GM12875 (cell line): ENCODE results near the gene TJAP1.
A peak's percentile ranks its signal among the peaks of the same experiment; 100 is the strongest.
"Not testable (repeated sequence)": the region's sequence is repeated elsewhere in the genome, so short reads cannot be mapped to it uniquely, and the experiment has no call there.

Experiments
- H3K4me3 ChIP-seq: one replicate; pipeline ENCODE4 v1.5.1; 2011; ENCODE audit warnings: low read depth, low read length, control low read depth
- CTCF ChIP-seq: IDR thresholded peaks from 2 replicates; pipeline ENCODE4 v1.5.1; 2011; ENCODE audit warnings: low read depth, mild to moderate bottlenecking, control low read depth, inconsistent platforms, low read length, moderate library complexity, borderline replicate concordance; ENCODE audit not compliant: insufficient read depth

TJAP1 gene

DNA sequence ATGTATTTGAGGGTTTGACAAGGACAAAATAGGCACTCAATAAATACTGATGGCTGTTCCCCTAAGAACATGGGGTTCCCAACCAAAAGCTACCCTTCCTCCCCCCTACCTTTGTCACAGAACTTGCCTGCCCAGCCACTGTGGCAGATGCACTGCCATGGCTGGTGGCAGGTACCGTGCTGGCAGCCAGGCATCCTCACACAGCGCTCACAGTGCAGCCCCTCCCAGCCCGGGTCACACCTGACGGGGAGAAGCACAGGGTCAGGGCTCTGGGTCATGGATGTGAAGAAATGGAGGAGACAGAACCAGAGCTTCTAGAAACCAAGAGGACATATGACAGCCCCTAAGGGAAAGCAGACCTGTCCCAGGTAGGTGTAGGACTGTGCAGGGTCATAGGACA is 24.5 kb upstream of the TJAP1 start:
- TF ChIP-seq CTCF: no peak
- no peak overlapping the region for H3K4me3 ChIP-seq

- no peak overlapping the region for H3K4me3 ChIP-seq
- TF ChIP-seq CTCF: no peak
These were observed 23.5 kb upstream of the TJAP1 start for GRCh38 chr6:43453831-43454230.

GRCh38 chr6:43454290-43454695 is 23.1 kb upstream of the TJAP1 start:
- peak; percentile 98 for TF ChIP-seq CTCF
- H3K4me3 ChIP-seq: no peak overlapping the region

- TF ChIP-seq CTCF: no peak
- H3K4me3 ChIP-seq: peak overlapping the region; percentile 51
These were observed 22.5 kb upstream of the TJAP1 start for GRCh38 chr6:43454696-43455530.

DNA sequence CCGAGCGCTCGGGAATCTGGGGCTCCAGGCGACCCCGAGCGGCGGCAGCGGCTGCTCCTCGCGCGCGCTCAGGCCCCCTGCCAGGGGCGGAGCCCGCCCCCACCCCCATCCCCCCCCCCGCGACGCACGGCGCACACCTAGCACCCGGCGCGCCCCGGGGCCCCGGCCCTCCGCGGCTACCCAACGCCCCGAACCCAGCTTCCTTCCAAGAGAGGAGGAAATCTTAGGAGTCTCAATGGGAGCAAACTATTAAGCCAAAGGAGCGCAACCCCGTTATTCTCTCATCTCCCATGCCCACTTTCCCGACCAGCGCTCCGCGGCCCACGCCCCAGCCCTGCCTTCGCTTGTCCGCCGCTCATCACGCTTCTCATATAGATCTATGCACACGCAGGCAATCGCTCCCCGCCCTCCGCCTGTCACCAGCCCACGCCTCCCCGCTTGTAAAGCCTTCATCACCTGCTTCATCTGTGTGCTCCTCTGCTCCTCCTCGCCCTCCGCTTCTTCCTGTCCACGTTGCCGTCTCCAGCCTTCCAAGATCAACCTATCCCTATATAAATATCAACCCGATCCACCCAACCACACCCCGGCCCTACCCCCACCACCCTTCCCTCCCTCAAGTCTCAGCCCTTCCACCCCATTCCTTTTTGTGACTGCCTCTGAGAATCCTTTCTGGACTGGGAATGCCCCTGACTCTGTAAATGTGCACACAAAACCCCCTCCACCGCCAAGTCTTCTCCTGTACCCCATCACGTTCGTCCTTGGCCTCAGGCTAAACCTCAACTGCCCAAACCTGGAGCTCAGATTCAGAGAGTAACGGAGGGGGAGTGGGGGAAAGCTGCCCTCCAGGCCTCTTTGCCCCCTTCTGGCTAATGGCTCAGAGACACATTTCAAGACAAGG is 21.6 kb upstream of the TJAP1 start, which contains the start of gene DLK2:
Gene DLK2, minus strand, starts transcription at position 18 of the 898 bp plus-strand sequence. CDS start 723 bp downstream, outside the sequence.
- no peak for TF ChIP-seq CTCF
- H3K4me3 ChIP-seq: peak within 1 kb of the TSS; percentile 51

- H3K4me3 ChIP-seq: no peak overlapping the region
- no peak for TF ChIP-seq CTCF
These were observed 19.7 kb upstream of the TJAP1 start for GRCh38 chr6:43457643-43458042.

DNA sequence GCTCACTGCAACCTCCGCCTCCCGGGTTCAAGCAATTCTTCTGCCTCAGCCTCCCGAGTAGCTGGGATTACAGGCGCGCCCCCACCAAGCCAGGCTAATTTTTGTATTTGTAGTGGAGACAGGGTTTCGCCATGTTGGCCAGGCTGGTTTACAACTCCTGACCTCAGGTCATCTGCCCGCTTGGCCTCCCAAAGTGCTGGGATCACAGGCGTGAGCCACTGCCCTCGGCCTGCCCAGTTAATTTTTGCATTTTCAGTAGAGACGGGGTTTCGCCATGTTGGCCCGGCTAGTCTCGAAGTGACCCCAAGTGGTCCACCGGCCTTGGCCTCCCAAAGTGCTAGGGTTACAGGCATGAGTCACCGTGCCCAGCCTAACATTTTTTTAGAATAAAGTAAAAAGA is 19.2 kb upstream of the TJAP1 start:
- H3K4me3 ChIP-seq: not testable (repeated sequence)
